Right atrium auricular region (tissue), 2 donors: Measurements from ENCODE around the gene IL33. TPM values are rescaled to one million over a fixed set of nuclear protein-coding genes. Genes with fewer than 3 reads are reported as not detected.
A peak's percentile ranks its signal among the peaks of the same experiment; 100 is the strongest.

Experiments used
- DNase-seq: peaks from one replicate; pipeline ENCODE4 v3.0.0-alpha.2; 2019; ENCODE audit warnings: low spot score
- H3K27ac ChIP-seq, 2 donors: fragments of 200-600 bp; sonication (generic); 1 replicate in 1 of 2; 2 replicates in 1 of 2; pipeline ENCODE4 v1.5.1; 2016 to 2019
- H3K27me3 ChIP-seq, 2 donors: fragments of 200-600 bp; sonication (generic); one replicate each; pipeline versions ENCODE4 v1.5.1 to v1.6.0; 2017 to 2019
- H3K36me3 ChIP-seq: fragments of 200-600 bp; sonication (generic); one replicate; pipeline ENCODE4 v1.5.1; 2016
- H3K4me1 ChIP-seq, 2 donors: fragments of 200-600 bp; sonication (generic); one replicate each; pipeline versions ENCODE4 v1.5.1 to v1.6.0; 2017 to 2019
- H3K4me3 ChIP-seq, 2 donors: fragments of 200-600 bp; sonication (generic); 1 replicate in 1 of 2; 2 replicates in 1 of 2; pipeline ENCODE4 v1.5.1; 2017 to 2019; ENCODE audit warnings: mild to moderate bottlenecking in 1 of 2, moderate library complexity in 1 of 2
- H3K9me3 ChIP-seq, 2 donors: fragments of 200-600 bp; sonication (generic); one replicate each; pipeline ENCODE4 v1.5.1; 2019
- total RNA-seq, 2 donors: library from RNA; depleted of rRNA; stranded (reverse); fragments of >200 nt; gene quantifications; one replicate each; pipeline ENCODE4 v1.1.0, GENCODE V29; 2016
- TF ChIP-seq, protein P1 (sequence below), 2 donors: fragments of 200-600 bp; sonication (generic); IDR thresholded peaks; one replicate each; pipeline ENCODE4 v1.5.1; 2019; ENCODE audit warnings: antibody characterized with exemption in 2 of 2

IL33 gene
- total RNA-seq, 2 donors from 2014 or later = 21.3 to 24.4 TPM

DNA sequence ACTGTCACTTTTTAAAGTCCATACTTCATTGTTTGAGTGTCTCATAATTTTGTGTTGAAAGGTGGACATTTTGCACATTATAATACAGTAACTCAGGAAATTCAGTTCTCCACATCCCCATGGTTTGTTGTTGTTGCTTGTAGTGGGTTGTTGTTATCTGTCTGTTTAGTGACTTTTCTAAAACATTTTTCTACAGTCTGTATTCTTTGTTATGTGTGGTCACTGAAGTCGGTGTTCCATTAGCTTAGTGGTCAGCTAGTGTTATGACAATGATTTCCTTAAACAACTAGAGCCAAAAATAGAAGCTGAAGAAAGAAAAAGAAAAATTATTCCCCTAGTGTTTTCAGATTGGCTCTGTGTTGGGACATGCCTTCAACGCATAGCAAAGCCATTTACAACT lies 5.6 kb upstream of the IL33 start:
- Histone ChIP-seq H3K9me3 (peaks cover 0 to 41% of the 10 kb centered on the region in 2 donors), H3K27me3 (no peaks in the 10 kb centered on the region), H3K4me1 (no peaks in the 10 kb centered on the region), H3K4me3 (no peak overlapping the region), H3K27ac (no peak overlapping the region), H3K36me3 (no peaks in the 10 kb centered on the region)
- TF ChIP-seq, protein P1, sequence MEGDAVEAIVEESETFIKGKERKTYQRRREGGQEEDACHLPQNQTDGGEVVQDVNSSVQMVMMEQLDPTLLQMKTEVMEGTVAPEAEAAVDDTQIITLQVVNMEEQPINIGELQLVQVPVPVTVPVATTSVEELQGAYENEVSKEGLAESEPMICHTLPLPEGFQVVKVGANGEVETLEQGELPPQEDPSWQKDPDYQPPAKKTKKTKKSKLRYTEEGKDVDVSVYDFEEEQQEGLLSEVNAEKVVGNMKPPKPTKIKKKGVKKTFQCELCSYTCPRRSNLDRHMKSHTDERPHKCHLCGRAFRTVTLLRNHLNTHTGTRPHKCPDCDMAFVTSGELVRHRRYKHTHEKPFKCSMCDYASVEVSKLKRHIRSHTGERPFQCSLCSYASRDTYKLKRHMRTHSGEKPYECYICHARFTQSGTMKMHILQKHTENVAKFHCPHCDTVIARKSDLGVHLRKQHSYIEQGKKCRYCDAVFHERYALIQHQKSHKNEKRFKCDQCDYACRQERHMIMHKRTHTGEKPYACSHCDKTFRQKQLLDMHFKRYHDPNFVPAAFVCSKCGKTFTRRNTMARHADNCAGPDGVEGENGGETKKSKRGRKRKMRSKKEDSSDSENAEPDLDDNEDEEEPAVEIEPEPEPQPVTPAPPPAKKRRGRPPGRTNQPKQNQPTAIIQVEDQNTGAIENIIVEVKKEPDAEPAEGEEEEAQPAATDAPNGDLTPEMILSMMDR (IDR thresholded peaks at IDR 0.05) = no peak
- no peak for DNase-seq

DNA sequence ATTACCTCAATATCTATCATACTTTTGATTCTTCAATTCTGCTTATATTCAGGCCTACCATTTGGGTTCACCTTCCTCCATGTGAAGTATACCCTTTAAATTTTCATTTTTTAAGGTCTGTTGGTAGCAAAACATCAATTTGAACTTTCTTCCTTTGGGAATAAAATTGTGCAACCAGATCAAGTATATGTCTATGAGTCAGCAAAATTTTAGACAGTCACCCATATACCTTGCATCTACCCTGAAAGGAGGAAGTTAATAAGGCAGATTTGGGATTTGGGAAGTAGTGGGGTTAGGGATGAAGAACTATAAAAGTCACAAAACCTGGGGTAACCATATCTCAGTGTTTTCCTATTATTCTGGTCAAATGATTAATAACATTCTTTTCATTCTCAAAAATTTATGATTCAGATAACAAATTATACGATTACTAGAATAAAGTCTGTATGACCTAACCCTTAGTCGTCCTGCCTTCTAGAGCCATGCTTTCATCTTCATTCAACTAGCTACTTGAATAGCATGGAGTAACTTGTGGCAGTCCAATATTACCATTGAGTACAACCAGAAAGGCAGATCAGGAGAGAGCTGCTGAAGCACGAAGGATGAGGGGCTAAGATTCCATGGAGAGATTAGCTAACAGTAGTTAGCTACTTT lies 2.8 kb upstream of the IL33 start:
- peaks cover 0 to 33% of the 10 kb centered on the region in 2 donors for H3K9me3 ChIP-seq
- no peaks in the 10 kb centered on the region for H3K27me3 ChIP-seq
- peaks cover 0 to 10% of the 10 kb centered on the region in 2 donors for H3K4me1 ChIP-seq
- no peak overlapping the region for H3K27ac ChIP-seq
- DNase-seq = no peak
- TF ChIP-seq, protein P1 (IDR thresholded peaks at IDR 0.05) = no peak
- no peaks in the 10 kb centered on the region for H3K36me3 ChIP-seq
- no peak overlapping the region for H3K4me3 ChIP-seq

DNA sequence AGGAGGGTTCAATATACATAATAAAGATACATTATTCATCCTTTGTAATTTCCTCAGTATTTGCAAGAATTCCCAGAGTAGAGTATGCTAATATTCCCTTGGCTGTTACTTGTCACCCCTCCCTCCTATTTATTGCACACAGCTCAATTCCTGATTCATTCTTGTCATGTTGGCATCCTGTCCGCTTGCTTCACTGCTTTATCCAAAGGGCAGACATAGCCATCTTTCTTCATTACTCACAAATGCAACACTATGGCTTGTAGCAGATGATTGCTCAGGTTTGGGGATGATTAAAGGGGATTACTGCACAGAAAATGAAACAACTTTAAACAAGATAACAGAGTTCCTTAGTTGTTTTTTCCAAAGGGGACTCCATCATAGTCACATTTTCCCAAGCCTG lies 1.2 kb upstream of the IL33 start:
- no peak for DNase-seq

DNA sequence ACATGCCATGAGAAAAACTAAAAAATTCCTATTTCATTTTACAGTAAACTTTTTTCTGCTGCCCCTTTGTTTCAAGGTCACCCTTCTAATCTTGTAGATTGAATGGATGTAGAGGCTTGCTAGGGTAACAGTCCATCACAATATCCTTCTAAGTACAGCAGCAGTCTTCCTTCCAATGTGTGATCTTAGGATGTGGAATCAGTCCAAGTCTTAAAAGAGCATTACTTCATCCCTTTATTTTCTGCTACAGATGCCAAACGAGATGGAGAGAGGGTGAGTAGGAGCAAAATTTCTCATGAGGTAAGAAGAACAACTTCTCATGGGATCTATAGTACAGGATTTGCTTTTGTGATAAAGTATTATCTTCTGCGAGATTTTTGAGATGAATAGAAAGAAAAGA lies 704 bp upstream of the IL33 start:
- H3K9me3 ChIP-seq = peaks cover 0 to 16% of the 10 kb centered on the region in 2 donors
- no peaks in the 10 kb centered on the region for H3K36me3 ChIP-seq
- H3K4me3 ChIP-seq = peak overlapping the region in 1 of 2 donors; percentile 34
- DNase-seq = no peak
- no peaks in the 10 kb centered on the region for H3K27me3 ChIP-seq
- peak overlapping the region; percentile 47 to 79 for H3K27ac ChIP-seq
- H3K4me1 ChIP-seq = peaks cover 0 to 18% of the 10 kb centered on the region in 2 donors
- TF ChIP-seq, protein P1 (IDR thresholded peaks at IDR 0.05) = no peak

More for the DNA sequence above, 1.2 kb upstream of the IL33 start:
- Histone ChIP-seq H3K36me3 (no peaks in the 10 kb centered on the region), H3K4me3 (no peak overlapping the region), H3K27ac (peak overlapping the region; percentile 47 to 79), H3K27me3 (no peaks in the 10 kb centered on the region), H3K9me3 (peaks cover 0 to 21% of the 10 kb centered on the region in 2 donors), H3K4me1 (peaks cover 0 to 16% of the 10 kb centered on the region in 2 donors)
- TF ChIP-seq, protein P1 (IDR thresholded peaks at IDR 0.05) = no peak

DNA sequence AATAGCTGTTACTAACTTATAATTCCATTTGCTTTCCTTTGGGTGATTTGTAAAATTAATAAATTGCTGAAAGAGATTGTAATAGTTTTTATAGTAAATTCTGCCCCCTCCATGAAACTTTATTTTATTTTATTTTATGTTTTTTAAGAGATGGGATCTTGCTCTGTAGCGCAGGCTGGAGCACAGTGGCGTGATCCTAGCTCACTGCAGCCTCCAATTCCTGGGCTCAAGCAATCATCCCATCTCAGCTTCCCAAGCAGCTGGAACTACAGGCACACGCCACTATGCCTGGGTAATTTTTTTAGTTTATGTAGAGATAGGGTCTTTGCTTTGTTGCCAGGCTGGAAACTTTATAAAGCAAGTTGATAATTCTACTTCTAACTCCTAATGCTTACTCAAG lies 395 bp downstream of the IL33 start:
- Histone ChIP-seq H3K27me3 (no peaks in the 10 kb centered on the region), H3K4me1 (peaks cover 0 to 18% of the 10 kb centered on the region in 2 donors), H3K27ac (peak overlapping the region; percentile 47 to 79), H3K4me3 (peak overlapping the region; percentile 30 to 34), H3K36me3 (no peaks in the 10 kb centered on the region), H3K9me3 (peaks cover 0 to 5% of the 10 kb centered on the region in 2 donors)
- TF ChIP-seq, protein P1 (IDR thresholded peaks at IDR 0.05) = no peak
- no peak for DNase-seq

DNA sequence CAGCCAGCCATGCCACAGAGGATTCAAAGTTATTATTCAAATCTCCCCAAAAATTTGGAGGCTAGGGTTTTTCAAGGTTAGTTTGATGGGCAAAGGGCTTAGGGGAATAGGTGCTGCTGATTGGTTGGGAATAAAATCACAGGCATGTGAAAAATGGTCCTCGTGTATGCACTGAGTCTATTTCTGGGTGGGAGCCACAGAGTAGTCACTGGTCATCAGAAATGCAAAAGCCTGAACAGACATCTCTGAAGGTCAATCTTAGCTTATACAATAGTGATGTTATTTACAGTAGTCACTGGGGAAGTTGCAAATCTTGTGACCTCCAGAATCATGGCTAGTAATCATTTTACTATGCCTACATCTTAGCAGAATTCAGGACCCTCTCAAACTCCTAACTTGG lies 1.3 kb downstream of the IL33 start:
- TF ChIP-seq, protein P1 (IDR thresholded peaks at IDR 0.05) = no peak

More for the DNA sequence above, 1.3 kb downstream of the IL33 start:
- Histone ChIP-seq H3K4me1 (peaks cover 0 to 22% of the 10 kb centered on the region in 2 donors), H3K27ac (peak overlapping the region; percentile 47 to 79), H3K9me3 (no peaks in the 10 kb centered on the region), H3K27me3 (no peaks in the 10 kb centered on the region), H3K4me3 (peak overlapping the region in 1 of 2 donors; percentile 34), H3K36me3 (no peaks in the 10 kb centered on the region)
- DNase-seq = no peak
